ENCODE data around the gene NECTIN3.
A peak's percentile ranks its signal among the peaks of the same experiment; 100 is the strongest.

Gene NECTIN3, protein sequence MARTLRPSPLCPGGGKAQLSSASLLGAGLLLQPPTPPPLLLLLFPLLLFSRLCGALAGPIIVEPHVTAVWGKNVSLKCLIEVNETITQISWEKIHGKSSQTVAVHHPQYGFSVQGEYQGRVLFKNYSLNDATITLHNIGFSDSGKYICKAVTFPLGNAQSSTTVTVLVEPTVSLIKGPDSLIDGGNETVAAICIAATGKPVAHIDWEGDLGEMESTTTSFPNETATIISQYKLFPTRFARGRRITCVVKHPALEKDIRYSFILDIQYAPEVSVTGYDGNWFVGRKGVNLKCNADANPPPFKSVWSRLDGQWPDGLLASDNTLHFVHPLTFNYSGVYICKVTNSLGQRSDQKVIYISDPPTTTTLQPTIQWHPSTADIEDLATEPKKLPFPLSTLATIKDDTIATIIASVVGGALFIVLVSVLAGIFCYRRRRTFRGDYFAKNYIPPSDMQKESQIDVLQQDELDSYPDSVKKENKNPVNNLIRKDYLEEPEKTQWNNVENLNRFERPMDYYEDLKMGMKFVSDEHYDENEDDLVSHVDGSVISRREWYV

DNA sequence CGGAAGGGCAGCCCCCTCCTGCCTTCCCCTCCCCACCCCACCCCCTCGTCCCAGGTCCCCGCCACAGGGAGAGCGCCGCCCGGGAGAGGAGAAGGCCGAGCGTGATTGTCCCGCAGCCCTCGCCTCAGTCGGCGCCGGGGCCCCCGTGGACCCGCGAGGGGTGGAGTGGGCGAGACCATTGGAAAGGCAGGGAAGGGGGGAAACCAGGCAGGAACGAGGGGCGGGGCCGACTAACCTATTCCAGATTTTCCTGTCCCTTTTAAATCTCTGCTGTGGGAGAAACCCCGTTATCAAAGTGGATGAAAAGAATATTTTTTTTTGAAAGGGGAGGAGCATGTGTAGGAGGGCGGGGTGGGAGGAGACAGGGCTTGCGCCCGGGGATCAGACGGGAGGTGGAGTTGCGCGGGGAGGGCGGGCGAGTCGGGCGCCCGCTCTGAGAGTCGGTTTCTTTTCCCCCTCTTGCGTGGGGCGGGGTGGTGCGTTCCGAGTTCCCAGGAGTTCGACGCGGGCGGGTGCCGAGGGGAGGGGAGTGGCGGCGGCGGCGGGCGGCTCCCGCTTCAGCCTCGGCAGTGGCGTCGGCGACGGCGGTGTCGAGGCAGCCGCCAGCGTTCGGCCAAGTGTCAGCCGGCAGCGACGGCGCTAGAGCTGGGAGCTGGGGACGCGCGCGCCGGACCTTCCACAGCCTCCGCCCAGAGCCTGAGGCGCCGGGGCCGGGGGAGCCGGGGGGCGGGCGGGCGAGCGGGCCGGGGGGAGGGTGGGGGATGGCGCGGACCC lies at the start of gene NECTIN3:
Gene NECTIN3 (plus strand): TSS at position 560 of the 774 bp plus-strand sequence. CDS start 202 bp downstream, at position 762.
- no peak for TF ChIP-seq CTCF (IDR thresholded peaks at IDR 0.05; ENCODE audit: borderline replicate concordance, control extremely low read depth, extremely low read depth, insufficient read depth, missing control alignments)
- in situ Hi-C loops (cut with MboI; ENCODE audit: low sequenced_read_pairs, unreplicated experiment): no loop called here
- DNase-seq (ENCODE audit: low spot score): peak; percentile 70

DNA sequence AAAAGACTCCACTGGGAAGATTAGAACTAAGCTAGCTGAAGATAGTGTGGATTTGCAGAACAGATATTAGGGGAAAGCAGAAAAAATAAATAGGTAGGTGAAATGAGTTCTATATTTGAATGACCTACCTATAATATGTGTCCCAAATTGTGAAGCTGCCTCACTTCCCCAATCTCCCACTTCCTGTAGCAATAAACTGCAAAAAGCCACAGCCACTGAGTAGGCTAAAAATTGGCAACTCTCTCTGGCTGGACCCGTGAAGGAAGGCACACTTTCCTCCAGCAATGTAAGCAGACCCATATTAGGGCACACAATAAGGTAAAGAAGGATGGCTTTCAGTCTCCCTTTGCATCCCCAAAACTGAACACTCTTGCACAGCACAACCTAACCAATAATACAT lies 43.7 kb upstream of the NECTIN3 start:
- no peak for DNase-seq (ENCODE audit: low spot score)
- TF ChIP-seq CTCF (IDR thresholded peaks at IDR 0.05; ENCODE audit: borderline replicate concordance, control extremely low read depth, extremely low read depth, insufficient read depth, missing control alignments): no peak
- in situ Hi-C loops (cut with MboI; ENCODE audit: low sequenced_read_pairs, unreplicated experiment): no loop called here

DNA sequence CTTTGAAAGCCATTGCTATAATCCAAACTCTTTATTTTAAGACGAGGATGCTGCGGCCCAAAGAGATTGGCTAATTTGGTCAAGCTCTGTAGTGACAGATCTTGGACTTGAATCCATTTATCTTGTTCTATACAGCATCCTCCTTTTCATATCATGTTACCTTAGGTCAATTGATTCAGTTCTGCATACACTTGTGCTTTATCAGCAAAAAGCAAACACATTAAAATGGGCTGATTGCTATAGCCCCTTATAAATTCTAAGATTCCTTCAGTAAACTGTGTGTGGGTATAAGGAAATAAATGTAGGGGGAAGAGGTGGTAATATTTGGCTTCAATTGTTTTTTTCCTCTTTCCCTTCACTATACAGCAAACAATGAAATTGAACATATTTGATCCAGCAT lies 40.1 kb upstream of the NECTIN3 start:
- DNase-seq (ENCODE audit: low spot score): no peak
- in situ Hi-C loops (cut with MboI; ENCODE audit: low sequenced_read_pairs, unreplicated experiment): no loop called here
- TF ChIP-seq CTCF (IDR thresholded peaks at IDR 0.05; ENCODE audit: borderline replicate concordance, control extremely low read depth, extremely low read depth, insufficient read depth, missing control alignments): no peak

- in situ Hi-C loops (cut with MboI; ENCODE audit: low sequenced_read_pairs, unreplicated experiment): no loop called here
- TF ChIP-seq CTCF (IDR thresholded peaks at IDR 0.05; ENCODE audit: borderline replicate concordance, control extremely low read depth, extremely low read depth, insufficient read depth, missing control alignments): no peak
- no peak for DNase-seq (ENCODE audit: low spot score)
Measured at GRCh38 chr3:111032677-111033076, 38.9 kb upstream of the NECTIN3 start.

DNA sequence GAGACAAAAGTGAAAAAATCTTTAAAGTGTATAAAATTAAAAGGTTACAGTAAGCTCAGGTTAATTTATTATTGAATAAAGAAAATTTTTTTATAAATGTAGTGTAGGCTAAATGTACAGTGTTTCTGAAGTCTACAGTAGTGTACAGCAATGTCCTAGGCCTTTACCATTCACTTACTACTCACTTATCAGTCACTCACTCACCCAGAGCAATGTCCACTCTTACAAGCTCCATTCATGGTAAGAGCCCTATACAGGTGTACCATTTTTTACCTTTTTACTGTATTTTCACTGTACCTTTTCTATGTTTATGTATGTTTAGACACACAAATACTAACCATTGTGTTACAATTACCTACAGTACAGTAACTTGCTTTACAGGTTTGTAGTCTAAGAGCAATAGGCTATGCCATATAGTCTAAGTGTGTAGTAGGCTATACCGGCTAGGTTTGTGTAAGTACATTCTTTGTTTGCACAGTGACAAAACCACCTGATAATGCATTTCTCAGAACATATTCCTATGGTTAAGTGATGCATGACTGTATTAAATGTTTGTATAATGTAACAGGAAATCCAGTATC lies 38.1 kb upstream of the NECTIN3 start:
- no peak for DNase-seq (ENCODE audit: low spot score)
- in situ Hi-C loops (cut with MboI; ENCODE audit: low sequenced_read_pairs, unreplicated experiment): no loop called here
- TF ChIP-seq CTCF (IDR thresholded peaks at IDR 0.05; ENCODE audit: borderline replicate concordance, control extremely low read depth, extremely low read depth, insufficient read depth, missing control alignments): no peak

- in situ Hi-C loops (cut with MboI; ENCODE audit: low sequenced_read_pairs, unreplicated experiment): no loop called here
- TF ChIP-seq CTCF (IDR thresholded peaks at IDR 0.05; ENCODE audit: borderline replicate concordance, control extremely low read depth, extremely low read depth, insufficient read depth, missing control alignments): no peak
- no peak for DNase-seq (ENCODE audit: low spot score)
Measured at GRCh38 chr3:111035316-111035715, 36.3 kb upstream of the NECTIN3 start.
